ENCODE measurements around the gene OPN4. TPM values are rescaled to one million over a fixed set of nuclear protein-coding genes. Genes with fewer than 3 reads are reported as not detected.

OPN4 gene, protein sequence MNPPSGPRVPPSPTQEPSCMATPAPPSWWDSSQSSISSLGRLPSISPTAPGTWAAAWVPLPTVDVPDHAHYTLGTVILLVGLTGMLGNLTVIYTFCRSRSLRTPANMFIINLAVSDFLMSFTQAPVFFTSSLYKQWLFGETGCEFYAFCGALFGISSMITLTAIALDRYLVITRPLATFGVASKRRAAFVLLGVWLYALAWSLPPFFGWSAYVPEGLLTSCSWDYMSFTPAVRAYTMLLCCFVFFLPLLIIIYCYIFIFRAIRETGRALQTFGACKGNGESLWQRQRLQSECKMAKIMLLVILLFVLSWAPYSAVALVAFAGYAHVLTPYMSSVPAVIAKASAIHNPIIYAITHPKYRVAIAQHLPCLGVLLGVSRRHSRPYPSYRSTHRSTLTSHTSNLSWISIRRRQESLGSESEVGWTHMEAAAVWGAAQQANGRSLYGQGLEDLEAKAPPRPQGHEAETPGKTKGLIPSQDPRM
- not detected in 3 replicates for total RNA-seq

GRCh38 chr10:86654411-86655172 is at the start of gene OPN4:
OPN4 (plus strand) TSS chr10:86654547; CDS start chr10:86654784, 237 bp downstream.
- TF ChIP-seq CTCF (IDR thresholded peaks at IDR 0.05; ENCODE audit: unreplicated experiment), result no peak
- DNase-seq (ENCODE audit: low spot score in 2 of 2, unreplicated experiment in 2 of 2), result no peak
- H3K36me3 Mint-ChIP-seq, result no peaks in the 10 kb centered on the region
- peaks cover 49% of the 10 kb centered on the region for H3K27me3 Mint-ChIP-seq (ENCODE audit: low read depth)
- no peak within 1 kb of the TSS for H3K4me3 Mint-ChIP-seq
- no peaks in the 10 kb centered on the region for H3K9me3 Mint-ChIP-seq
- H3K4me1 Mint-ChIP-seq, result peaks cover 7% of the 10 kb centered on the region
- H3K27ac Mint-ChIP-seq, result no peak within 1 kb of the TSS

DNA sequence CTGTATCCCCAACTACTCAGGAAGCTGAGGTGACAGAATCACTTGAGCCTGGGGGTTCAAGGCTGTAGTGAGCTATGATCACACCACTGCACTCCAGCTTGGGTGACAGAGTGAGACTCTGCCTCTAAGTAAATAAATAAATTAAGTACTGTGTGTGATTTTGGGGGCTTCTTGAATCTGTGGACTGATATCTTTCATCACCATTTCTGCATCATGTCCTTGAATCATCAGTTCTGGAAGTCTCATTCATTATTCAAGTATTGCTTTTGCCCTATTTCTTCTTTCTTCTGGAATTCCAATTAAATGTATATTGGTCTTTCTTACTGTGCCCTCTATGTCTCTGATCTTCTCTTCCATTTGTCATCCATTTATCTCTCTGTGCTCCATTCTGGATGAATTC is 46.7 kb upstream of the OPN4 start:
- Mint-ChIP-seq H3K9me3 (peaks cover 15% of the 10 kb centered on the region), H3K36me3 (no peaks in the 10 kb centered on the region), H3K4me3 (no peak overlapping the region), H3K4me1 (no peaks in the 10 kb centered on the region), H3K27ac (no peak overlapping the region), H3K27me3 (ENCODE audit: low read depth) (peaks cover 4% of the 10 kb centered on the region)
- DNase-seq (ENCODE audit: low spot score in 2 of 2, unreplicated experiment in 2 of 2), result no peak
- no peak for TF ChIP-seq CTCF (IDR thresholded peaks at IDR 0.05; ENCODE audit: unreplicated experiment)

DNA sequence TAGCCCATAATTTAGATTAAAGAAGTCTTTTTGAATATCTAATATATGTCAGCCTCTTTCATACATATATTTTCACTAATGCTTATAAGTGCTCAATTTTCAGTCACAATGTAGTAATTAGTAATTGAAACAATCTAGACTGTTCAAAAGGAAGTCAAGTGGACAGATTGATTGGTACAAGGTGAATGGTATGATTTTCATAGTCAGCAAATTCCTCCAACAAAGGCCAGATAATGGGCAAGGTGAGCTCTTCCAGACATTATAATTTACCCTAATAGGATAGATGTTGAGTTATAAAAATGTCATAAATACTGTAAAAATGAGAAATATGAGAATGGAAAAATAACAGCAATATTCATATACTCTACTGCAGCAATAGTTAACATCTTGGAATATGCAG is 44.4 kb upstream of the OPN4 start:
- DNase-seq (ENCODE audit: low spot score in 2 of 2, unreplicated experiment in 2 of 2), result no peak
- TF ChIP-seq CTCF (IDR thresholded peaks at IDR 0.05; ENCODE audit: unreplicated experiment), result no peak
- Mint-ChIP-seq H3K4me3 (no peak overlapping the region), H3K9me3 (peaks cover 15% of the 10 kb centered on the region), H3K27ac (no peak overlapping the region), H3K27me3 (ENCODE audit: low read depth) (peaks cover 4% of the 10 kb centered on the region), H3K36me3 (no peaks in the 10 kb centered on the region), H3K4me1 (no peaks in the 10 kb centered on the region)

GRCh38 chr10:86611386-86611785 is 43.0 kb upstream of the OPN4 start:
- no peak overlapping the region for H3K4me3 Mint-ChIP-seq
- H3K36me3 Mint-ChIP-seq, result no peaks in the 10 kb centered on the region
- no peak overlapping the region for H3K27ac Mint-ChIP-seq

DNA sequence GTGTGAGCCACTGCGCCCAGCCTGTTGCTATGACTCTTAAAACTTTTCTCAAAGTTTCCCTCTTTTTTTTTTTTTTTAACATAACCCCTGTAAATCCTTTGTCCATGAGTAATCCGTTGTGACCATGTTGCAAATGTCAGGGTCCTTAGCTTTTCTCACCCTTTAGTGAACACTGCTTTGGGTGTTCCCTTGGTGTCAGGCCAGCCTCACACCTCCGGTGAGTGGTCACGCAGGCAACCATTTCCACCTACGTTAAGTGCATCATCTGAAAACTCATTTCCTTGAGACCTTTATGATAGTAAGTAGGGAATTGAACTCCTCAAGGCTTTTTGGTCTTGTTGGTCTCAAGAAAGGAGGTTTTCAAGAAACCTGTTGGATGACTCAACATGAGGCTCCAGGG is 41.3 kb upstream of the OPN4 start:
- Mint-ChIP-seq H3K36me3 (no peaks in the 10 kb centered on the region), H3K27me3 (ENCODE audit: low read depth) (peaks cover 3% of the 10 kb centered on the region), H3K9me3 (peaks cover 10% of the 10 kb centered on the region), H3K4me1 (no peaks in the 10 kb centered on the region), H3K27ac (no peak overlapping the region), H3K4me3 (no peak overlapping the region)
- TF ChIP-seq CTCF (IDR thresholded peaks at IDR 0.05; ENCODE audit: unreplicated experiment), result no peak
- no peak for DNase-seq (ENCODE audit: low spot score in 2 of 2, unreplicated experiment in 2 of 2)

More at GRCh38 chr10:86611386-86611785, 43.0 kb upstream of the OPN4 start:
- Mint-ChIP-seq H3K4me1 (no peaks in the 10 kb centered on the region), H3K9me3 (peaks cover 16% of the 10 kb centered on the region), H3K27me3 (ENCODE audit: low read depth) (peaks cover 4% of the 10 kb centered on the region)
- no peak for TF ChIP-seq CTCF (IDR thresholded peaks at IDR 0.05; ENCODE audit: unreplicated experiment)
- no peak for DNase-seq (ENCODE audit: low spot score in 2 of 2, unreplicated experiment in 2 of 2)
